Activated CD8-positive, alpha-beta memory T cell treated with anti-CD3 and anti-CD28 coated beads for 1 hour (primary cell): Measurements from ENCODE around the gene MACROD2.
"Not testable (repeated sequence)": the region's sequence is repeated elsewhere in the genome, so short reads cannot be mapped to it uniquely, and the experiment has no call there.

ENCODE experiments used
- DNase-seq, 2 donors: peaks; one replicate each; pipeline ENCODE4 v3.0.0-alpha.2; 2020; ENCODE audit warnings: low read depth in 1 of 2; ENCODE audit errors: extremely low read depth in 1 of 2

The MACROD2 gene

GRCh38 chr20:16005021-16005914 lies 2010.0 kb downstream of the MACROD2 start:
- no peak for DNase-seq

DNA sequence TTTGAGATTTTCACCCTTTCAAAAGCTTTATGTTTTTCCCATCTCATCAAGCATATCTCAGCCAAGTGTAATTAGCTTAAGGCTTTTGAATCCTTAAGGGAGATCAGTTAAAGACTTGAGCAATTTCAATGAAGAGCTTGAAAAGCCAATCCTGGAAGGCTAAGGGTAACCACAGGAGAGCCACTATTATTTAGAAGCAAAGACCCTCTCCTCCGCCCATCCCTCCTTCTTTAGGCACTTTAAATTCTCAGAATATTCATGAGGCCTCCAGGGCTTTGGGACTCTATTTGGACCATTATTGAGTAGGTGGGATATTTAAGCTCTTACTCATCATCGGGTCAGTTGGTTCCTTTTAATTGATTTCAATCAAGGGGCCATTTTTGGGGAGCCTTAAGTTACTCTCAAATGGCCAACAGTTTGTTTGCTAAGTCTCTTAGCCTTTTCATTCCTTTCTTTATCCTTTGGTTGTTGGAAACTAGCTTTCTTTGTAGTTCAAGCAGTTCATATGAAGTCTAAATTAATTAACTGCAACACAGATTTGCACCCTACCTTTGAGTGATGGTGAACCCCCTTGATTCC lies 2010.7 kb downstream of the MACROD2 start:
- DNase-seq = no peak

DNA sequence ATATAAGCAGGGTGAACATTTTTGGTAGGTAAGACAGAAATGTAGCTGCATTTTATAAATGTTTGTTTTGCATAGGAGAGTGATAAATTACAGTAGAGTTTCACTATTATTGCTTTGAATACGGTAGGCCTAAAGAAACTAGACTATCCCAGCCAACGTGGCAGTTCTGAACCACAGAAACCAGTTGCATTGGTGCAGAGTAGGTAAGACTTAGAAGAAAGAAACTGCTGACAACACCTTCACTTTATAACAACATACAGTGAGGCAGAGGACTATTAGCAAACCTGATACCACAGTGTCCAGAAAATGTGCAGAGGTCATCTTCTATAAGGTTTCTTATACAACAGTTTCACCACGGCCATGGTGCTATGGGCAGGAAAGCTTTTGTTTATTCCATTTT lies 2011.8 kb downstream of the MACROD2 start:
- DNase-seq = no peak

DNA sequence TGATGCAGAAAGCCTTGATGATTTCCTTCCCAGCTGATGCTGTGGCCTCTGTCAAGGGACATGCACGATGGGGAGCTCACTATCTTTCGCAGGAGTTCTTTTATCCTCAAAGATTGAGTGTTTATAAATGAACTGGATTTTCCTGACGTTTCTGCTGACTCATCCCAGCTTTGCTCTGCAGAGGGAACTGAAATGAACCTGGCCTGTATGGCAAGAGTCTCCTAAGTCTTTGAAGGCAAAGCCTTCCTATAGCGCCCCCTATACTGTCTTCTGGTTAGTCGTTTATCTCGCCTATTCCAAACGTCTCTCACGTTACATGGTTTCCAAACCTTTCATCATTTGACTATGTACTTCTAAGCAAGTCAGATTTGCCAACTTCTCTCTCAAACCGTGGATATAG lies 2012.6 kb downstream of the MACROD2 start:
- no peak for DNase-seq

GRCh38 chr20:16011056-16011455 lies 2015.7 kb downstream of the MACROD2 start:
- no peak for DNase-seq

DNA sequence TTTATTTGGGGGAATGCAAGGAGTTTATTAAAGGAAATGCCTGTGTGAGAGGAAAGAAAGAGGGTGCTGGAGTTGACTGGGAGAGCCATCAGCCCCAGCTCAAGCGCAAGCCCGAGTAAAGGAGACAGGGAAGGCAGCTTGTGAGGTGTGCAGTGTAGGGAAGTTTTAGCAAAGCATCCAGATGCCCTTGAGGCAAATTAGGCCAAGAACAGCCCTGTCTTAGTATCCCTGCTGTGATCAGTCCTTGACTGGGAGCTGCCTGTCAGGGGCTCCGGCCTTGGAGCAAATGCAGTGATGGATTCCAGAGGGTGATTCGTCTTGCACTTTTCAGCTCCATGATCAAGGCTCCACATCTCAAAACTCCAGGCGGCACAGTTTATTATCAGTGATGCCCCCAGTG lies 2016.2 kb downstream of the MACROD2 start:
- DNase-seq = no peak

GRCh38 chr20:16012934-16013333 lies 2017.6 kb downstream of the MACROD2 start:
- not testable (repeated sequence) for DNase-seq

DNA sequence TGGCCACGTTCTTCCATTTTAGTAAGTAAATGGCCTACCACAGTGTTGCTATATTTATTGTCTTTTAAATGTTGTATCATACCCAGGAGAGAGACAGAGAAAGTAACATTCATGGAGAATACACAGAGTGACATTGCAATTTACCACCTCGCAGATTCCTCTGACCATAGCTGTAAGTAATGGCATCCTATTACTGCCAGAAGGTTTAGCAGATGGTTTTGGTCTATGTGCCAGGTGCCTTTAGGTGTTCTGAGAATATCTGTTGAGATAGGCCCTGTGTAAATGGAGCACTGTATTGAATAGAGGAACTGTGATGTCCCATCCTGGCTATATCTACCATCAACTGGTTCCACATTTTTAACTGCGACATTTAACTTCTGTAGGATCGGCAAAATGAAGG lies 2018.3 kb downstream of the MACROD2 start:
- DNase-seq = no peak

DNA sequence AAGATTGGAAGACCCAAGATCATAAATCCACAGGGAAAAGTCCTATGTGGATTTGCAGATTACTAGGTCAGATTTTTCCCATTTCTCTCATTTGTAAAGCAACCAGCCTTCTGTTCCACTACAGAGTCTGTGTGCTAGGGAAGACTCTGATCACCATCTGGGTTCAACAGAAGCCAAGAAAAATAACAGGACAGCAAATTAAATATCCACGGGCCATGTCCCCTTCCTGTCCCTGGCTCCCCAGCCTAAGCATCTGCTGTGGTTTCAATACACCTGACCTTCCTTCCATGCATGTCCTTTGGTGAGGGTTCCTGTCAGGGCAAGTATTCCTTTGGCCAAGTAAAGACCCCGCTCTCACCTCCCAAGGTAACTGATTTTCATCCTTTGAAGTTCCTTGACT lies 2019.1 kb downstream of the MACROD2 start:
- no peak for DNase-seq

GRCh38 chr20:16017656-16018055 lies 2022.3 kb downstream of the MACROD2 start:
- DNase-seq = no peak

DNA sequence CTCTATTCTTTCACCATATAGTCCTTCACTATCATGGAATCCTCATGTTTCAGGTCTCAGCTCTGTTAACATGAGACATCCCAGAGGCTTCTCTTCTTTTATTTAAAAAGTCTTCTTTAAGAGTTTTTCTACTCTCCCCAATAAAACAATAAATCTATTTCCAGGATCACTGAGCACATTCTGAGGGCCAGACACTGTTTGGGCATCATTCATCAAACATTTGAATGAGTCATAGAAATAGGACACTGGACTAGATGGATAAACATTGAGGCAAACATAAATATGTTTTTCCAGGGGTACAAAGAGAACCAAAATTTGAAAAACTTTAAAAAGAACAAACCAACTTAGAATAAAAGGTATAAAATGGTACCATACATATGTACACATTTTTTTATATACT lies 2023.6 kb downstream of the MACROD2 start:
- DNase-seq = no peak

DNA sequence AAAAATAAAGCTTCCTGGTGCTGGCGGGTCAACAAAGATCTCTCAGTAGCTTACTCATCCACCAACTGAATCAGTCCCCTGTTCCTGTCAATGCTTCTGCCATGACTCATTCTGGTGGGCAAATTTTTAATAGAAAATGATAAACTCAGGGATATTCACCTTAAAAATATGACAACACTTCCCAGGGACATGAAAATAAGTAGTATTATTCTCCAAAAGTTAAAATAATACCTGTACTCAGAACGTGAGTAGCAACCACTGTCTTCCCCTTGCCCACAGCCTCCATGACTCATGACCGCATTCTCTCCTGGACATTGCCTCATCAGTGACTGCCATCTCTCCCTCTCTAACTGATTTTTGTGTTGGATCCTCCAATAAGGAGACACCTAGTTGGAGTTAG lies 2025.7 kb downstream of the MACROD2 start:
- DNase-seq = no peak

GRCh38 chr20:16025084-16025483 lies 2029.8 kb downstream of the MACROD2 start:
- DNase-seq = no peak

DNA sequence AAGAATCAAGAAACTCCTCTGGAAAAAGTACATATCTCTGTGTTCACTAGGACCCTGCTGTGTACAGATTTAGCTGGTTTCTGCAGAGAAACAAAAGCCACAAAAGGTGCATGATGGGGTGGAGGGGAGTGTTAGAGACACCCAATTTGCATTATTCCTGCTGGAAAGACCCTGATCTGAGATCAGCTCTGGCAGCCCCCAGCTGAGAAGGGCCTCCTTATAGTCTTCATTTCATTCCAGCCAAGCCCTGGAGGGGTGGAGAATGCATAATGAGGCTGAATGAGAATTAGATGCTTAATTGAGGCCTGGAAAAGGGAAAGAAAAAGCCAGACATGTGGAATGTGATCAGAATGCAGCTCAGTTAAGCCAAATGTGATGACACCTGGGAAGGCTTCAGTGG lies 2032.4 kb downstream of the MACROD2 start:
- no peak for DNase-seq

GRCh38 chr20:16028923-16029322 lies 2033.6 kb downstream of the MACROD2 start:
- DNase-seq = no peak

DNA sequence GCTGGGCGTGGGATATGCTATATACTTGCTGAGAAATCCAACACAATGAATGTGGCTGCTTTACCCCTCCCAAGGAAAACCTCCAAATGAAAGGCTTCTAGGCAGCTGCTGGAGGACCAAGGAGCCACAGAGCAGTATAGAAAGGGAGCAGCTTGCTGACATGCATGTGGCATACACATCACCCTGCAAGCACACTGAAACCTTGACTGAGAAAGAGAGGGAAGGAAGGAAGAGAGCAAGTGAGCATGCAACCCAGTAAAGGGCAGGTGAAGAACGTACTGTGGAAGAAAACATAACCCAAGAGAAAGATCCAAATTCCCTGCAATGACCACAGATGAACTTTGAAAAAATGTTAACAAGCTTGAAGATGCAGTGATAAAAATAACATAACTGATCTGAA lies 2034.9 kb downstream of the MACROD2 start:
- no peak for DNase-seq

GRCh38 chr20:16035576-16035975 lies 2040.3 kb downstream of the MACROD2 start:
- DNase-seq = no peak

GRCh38 chr20:16036331-16036730 lies 2041.0 kb downstream of the MACROD2 start:
- no peak for DNase-seq

DNA sequence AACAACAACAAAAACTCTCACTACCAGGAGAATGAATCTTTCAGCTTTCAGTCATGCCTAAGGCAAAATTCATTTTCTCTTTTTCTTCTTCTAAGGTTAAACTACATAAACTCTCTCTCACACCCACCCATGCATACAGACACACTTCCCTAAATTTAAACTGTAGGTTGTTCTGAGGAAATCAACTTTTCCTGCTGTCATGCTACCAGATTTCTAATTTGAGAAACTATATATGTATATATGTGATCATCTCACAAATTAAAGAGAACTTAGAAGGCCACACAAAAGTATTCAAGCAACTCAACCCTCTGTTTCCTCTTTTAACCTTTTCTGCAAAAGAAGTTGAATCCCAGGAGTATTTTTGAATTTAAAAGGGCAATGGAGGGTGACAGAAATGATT lies 2045.4 kb downstream of the MACROD2 start:
- DNase-seq = no peak

GRCh38 chr20:16042731-16043130 lies 2047.4 kb downstream of the MACROD2 start:
- no peak for DNase-seq

- DNase-seq = no peak
Observed at GRCh38 chr20:16043931-16044330, 2048.6 kb downstream of the MACROD2 start.

DNA sequence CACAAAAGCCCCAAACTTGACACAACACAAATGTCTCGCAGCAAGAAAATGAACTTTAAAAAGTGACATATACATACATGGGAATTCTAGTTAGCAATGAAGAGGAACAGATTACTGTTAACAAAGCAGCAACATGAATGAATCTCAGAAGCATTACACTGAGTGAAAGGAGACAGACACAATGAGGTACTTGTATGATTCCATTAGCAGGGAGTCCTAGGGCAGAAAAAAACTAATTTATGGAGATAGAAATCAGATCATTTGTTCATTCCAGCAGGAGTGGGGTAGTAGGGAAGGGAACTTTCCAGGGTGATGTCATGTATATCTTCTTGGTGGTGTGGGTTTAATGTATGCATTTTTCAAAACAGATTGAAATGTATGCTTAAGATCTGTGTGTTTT lies 2053.6 kb downstream of the MACROD2 start:
- DNase-seq = no peak
